ENCODE data around the gene TMEM158.

The TMEM158 gene

GRCh38 chr3:45226206-45226915 lies at the start of gene TMEM158:
Gene TMEM158, minus strand, starts transcription at chr3:45226287. Its CDS starts 260 bp downstream, at chr3:45226027.
- DNase-seq: peak; percentile 71

- DNase-seq: no peak
Measured at GRCh38 chr3:45275006-45275704, 49.1 kb upstream of the TMEM158 start.

- no peak for DNase-seq
Measured at GRCh38 chr3:45273681-45274515, 47.8 kb upstream of the TMEM158 start.

- DNase-seq: no peak
Measured at GRCh38 chr3:45272828-45273470, 46.9 kb upstream of the TMEM158 start.

- no peak for DNase-seq
Measured at GRCh38 chr3:45272032-45272810, 46.1 kb upstream of the TMEM158 start.

GRCh38 chr3:45269952-45270351 lies 43.9 kb upstream of the TMEM158 start:
- no peak for DNase-seq

GRCh38 chr3:45267097-45267496 lies 41.0 kb upstream of the TMEM158 start:
- DNase-seq: no peak

- DNase-seq: no peak
Measured at GRCh38 chr3:45261333-45262110, 35.4 kb upstream of the TMEM158 start.

- no peak for DNase-seq
Measured at GRCh38 chr3:45259133-45259532, 33.0 kb upstream of the TMEM158 start.

GRCh38 chr3:45258317-45258716 lies 32.2 kb upstream of the TMEM158 start:
- DNase-seq: no peak

- DNase-seq: no peak
Measured at GRCh38 chr3:45253316-45253715, 27.2 kb upstream of the TMEM158 start.

- no peak for DNase-seq
Measured at GRCh38 chr3:45252826-45253225, 26.7 kb upstream of the TMEM158 start.

- DNase-seq: no peak
Measured at GRCh38 chr3:45249391-45249790, 23.3 kb upstream of the TMEM158 start.

- DNase-seq: no peak
Measured at GRCh38 chr3:45246241-45246640, 20.2 kb upstream of the TMEM158 start.

- DNase-seq: no peak
Measured at GRCh38 chr3:45244356-45244755, 18.3 kb upstream of the TMEM158 start.

GRCh38 chr3:45241206-45241605 lies 15.1 kb upstream of the TMEM158 start:
- no peak for DNase-seq

GRCh38 chr3:45240292-45240691 lies 14.2 kb upstream of the TMEM158 start:
- no peak for DNase-seq

GRCh38 chr3:45239254-45239653 lies 13.2 kb upstream of the TMEM158 start:
- DNase-seq: no peak

- no peak for DNase-seq
Measured at GRCh38 chr3:45236964-45237363, 10.9 kb upstream of the TMEM158 start.

- DNase-seq: no peak
Measured at GRCh38 chr3:45235409-45235808, 9.3 kb upstream of the TMEM158 start.

GRCh38 chr3:45234250-45234649 lies 8.2 kb upstream of the TMEM158 start:
- DNase-seq: no peak

All from CD4-positive, alpha-beta T cell treated with Interferon gamma for 1 hour (primary cell).